ENCODE results near the gene UNC5CL. TPM values are rescaled to one million over a fixed set of nuclear protein-coding genes. Genes with fewer than 3 reads are reported as not detected.

UNC5CL gene, protein sequence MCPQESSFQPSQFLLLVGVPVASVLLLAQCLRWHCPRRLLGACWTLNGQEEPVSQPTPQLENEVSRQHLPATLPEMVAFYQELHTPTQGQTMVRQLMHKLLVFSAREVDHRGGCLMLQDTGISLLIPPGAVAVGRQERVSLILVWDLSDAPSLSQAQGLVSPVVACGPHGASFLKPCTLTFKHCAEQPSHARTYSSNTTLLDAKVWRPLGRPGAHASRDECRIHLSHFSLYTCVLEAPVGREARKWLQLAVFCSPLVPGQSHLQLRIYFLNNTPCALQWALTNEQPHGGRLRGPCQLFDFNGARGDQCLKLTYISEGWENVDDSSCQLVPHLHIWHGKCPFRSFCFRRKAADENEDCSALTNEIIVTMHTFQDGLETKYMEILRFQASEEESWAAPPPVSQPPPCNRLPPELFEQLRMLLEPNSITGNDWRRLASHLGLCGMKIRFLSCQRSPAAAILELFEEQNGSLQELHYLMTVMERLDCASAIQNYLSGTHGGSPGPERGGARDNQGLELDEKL
- total RNA-seq (3.0 TPM), polyA plus RNA-seq (ENCODE audit: insufficient read depth in 1 of 8, insufficient read length in 8 of 8, low replicate concordance in 1 of 8) (1 to 10 TPM; 2.2 to 9.8 (median 4.1) TPM)
- long read RNA-seq, donor 1 = 0 reads
- long read RNA-seq, donor 2 = 0 reads
- long read RNA-seq, donor 3 = 0 reads
- long read RNA-seq, donor 4 = 0 reads
- long read RNA-seq, donor 5 = 0 reads
- long read RNA-seq, donor 6 = 0 reads
- long read RNA-seq, donor 7 = 0 reads
- long read RNA-seq, donor 8 = 0 reads
- long read RNA-seq, donor 9 = 0 reads
- long read RNA-seq, donor 10 = 0 reads
- long read RNA-seq, donor 11 = 0 reads

DNA sequence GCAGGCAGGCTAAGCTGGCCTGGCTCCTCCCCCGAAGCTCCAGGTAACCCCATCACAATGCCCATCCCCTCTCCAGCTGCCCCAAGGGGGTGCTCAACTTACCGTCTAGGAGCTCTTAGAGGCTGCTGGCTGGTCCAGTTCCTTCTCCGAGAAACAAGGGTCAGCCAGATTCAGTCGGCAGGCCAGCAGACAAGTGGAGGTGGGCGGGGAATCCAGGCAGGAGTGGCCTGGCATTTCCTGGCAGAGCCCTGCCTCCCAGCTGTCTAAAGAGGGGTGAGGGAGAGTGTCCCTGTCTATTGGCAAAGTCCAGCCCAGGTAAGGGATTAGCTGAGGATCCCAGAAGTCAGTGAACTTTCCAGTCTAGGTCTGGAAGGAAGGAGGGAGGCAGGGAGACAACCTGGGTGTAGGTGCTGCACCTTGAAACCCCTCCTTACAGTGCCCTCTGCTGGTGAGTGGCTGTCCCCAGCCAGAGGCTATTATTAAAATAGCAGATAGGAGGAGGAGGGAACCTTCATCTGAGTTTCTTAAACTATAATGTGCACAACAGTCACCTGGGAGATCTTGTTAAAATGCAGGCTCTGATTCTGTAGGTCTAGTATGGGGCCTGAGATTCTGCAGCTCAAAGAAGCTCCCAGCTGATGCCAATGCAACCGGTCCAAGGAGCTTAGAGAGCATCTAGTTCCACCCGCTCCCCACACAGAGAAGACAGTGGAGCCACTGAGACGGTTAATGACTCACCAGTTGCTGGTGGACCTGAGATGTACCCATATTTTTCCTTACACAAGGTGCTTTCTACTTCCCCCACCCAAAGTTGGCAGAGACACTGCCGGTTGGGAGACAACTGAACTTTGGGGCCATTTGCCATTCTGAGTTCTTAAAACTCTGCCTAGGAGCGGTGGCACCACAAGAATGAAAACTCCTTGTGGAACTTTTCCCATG, at the start of gene UNC5CL:
UNC5CL (minus strand) TSS at position 162 of the 939 bp plus-strand sequence. CDS start 4,147 bp downstream, outside the sequence.
- DNase-seq = no peak
- Histone ChIP-seq H3K4me3 (ENCODE audit: low read length) (no peak within 1 kb of the TSS), H3K27ac (ENCODE audit: low read length) (no peak within 1 kb of the TSS), H3K4me1 (ENCODE audit: control insufficient read depth, insufficient read depth, low read length) (peaks cover 27% of the 10 kb centered on the region), H3K9me3 (replicated peaks; ENCODE audit: control insufficient read depth, low read depth, low read length) (no peaks in the 10 kb centered on the region), H3K36me3 (ENCODE audit: control insufficient read depth, insufficient read depth, low read length) (no peaks in the 10 kb centered on the region), H3K27me3 (ENCODE audit: control insufficient read depth, insufficient read depth, low read length) (no peaks in the 10 kb centered on the region)
- WGBS (ENCODE audit: insufficient coverage) = 55% methylated on average over 7 of the region's 10 CpGs

DNA sequence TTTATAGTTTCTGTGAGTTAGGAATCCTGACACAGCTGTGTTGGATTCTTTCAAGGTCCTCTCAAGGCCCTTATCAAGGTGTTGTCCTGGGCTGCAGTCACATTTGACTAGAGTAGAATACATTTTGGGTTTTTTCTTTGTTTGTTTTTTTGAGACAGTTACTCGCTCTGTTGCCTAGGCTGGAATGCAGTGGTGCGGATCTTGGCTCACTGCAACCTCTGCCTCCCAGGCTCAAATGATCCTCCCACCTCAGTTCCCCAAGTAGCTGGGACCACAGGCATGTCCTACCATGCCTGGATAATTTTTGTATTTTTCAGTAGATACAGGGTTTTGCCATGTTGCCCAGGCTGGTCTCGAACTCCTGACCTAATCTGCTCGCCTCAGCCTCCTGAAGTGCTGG, 49.4 kb upstream of the UNC5CL start:
- H3K27me3 ChIP-seq (ENCODE audit: control insufficient read depth, insufficient read depth, low read length) = no peaks in the 10 kb centered on the region
- no peak overlapping the region for H3K4me3 ChIP-seq (ENCODE audit: low read length)
- peaks cover 49% of the 10 kb centered on the region for H3K36me3 ChIP-seq (ENCODE audit: control insufficient read depth, insufficient read depth, low read length)
- H3K9me3 ChIP-seq (replicated peaks; ENCODE audit: control insufficient read depth, low read depth, low read length) = no peaks in the 10 kb centered on the region
- no peak overlapping the region for H3K27ac ChIP-seq (ENCODE audit: low read length)
- DNase-seq = no peak
- no CpG with 5 or more reads among the region's 4 CpGs for WGBS (ENCODE audit: insufficient coverage)
- H3K4me1 ChIP-seq (ENCODE audit: control insufficient read depth, insufficient read depth, low read length) = no peaks in the 10 kb centered on the region

DNA sequence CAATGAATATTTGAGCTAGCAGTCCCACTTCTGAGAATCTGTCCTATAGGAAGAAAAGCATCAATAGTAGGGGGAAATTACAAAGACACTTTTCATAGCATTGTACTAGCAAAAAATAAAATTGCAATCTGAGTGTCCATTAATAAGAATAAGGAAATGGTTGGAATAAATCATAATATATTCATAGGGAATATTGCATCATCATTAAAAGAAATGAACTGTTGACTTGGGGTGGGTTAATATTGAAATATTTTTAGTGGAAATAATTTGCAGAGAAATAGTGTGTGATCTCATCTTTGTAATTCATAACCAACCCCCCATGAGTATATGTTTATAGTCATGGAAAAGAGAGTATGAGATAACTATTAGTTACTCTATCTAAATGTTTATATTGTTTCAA, 46.2 kb upstream of the UNC5CL start:
- Histone ChIP-seq H3K4me3 (ENCODE audit: low read length) (no peak overlapping the region), H3K36me3 (ENCODE audit: control insufficient read depth, insufficient read depth, low read length) (peaks cover 28% of the 10 kb centered on the region), H3K27me3 (ENCODE audit: control insufficient read depth, insufficient read depth, low read length) (no peaks in the 10 kb centered on the region), H3K9me3 (replicated peaks; ENCODE audit: control insufficient read depth, low read depth, low read length) (no peaks in the 10 kb centered on the region), H3K4me1 (ENCODE audit: control insufficient read depth, insufficient read depth, low read length) (no peaks in the 10 kb centered on the region), H3K27ac (ENCODE audit: low read length) (no peak overlapping the region)
- DNase-seq = no peak

DNA sequence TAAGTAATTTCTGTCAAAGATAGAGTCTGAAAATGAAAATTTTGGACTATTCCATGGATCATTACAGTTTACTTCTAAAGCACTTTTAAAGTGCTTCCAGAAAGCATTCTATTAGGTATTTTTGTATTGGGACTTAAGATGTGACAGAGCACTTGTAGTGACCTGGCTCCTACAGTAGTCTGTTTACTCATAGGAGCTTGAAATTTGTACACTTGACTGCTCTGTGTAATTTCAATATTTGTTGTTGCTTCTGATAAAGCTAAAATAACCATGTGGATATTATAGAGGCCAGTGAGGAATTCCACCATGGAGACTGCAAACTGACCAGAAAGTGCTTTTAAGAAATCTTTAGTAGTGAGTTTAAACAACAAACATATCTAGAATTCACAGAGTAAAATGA, 44.1 kb upstream of the UNC5CL start:
- no peak overlapping the region for H3K27ac ChIP-seq (ENCODE audit: low read length)
- no peaks in the 10 kb centered on the region for H3K27me3 ChIP-seq (ENCODE audit: control insufficient read depth, insufficient read depth, low read length)
- H3K4me1 ChIP-seq (ENCODE audit: control insufficient read depth, insufficient read depth, low read length) = no peaks in the 10 kb centered on the region
- H3K36me3 ChIP-seq (ENCODE audit: control insufficient read depth, insufficient read depth, low read length) = peaks cover 22% of the 10 kb centered on the region
- H3K9me3 ChIP-seq (replicated peaks; ENCODE audit: control insufficient read depth, low read depth, low read length) = no peaks in the 10 kb centered on the region
- no peak overlapping the region for H3K4me3 ChIP-seq (ENCODE audit: low read length)
- no peak for DNase-seq

DNA sequence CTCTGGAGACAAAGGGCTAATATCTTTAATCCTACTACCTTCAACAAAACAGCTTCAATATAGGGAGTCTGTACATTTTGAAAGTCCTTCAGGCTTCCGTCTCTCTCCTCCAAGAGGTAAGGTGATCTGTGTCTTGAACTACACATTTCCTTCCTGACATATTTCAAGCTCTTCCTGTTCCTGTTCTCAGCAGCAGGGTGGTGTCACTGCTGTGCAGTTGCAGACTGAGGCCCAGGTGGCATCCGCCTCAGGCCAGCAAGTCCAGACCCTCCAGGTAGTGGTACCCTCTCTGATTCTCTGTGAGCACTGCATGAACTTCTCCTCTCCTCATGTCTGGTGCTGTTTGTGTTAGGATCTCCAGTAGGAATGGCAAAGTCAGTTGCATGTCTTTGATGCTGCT, 41.6 kb upstream of the UNC5CL start:
- WGBS (ENCODE audit: insufficient coverage) = 100% methylated on average over 1 of the region's 2 CpGs
- no peaks in the 10 kb centered on the region for H3K9me3 ChIP-seq (replicated peaks; ENCODE audit: control insufficient read depth, low read depth, low read length)
- no peaks in the 10 kb centered on the region for H3K4me1 ChIP-seq (ENCODE audit: control insufficient read depth, insufficient read depth, low read length)
- no peak for DNase-seq
- H3K27me3 ChIP-seq (ENCODE audit: control insufficient read depth, insufficient read depth, low read length) = no peaks in the 10 kb centered on the region
- no peak overlapping the region for H3K4me3 ChIP-seq (ENCODE audit: low read length)
- no peak overlapping the region for H3K27ac ChIP-seq (ENCODE audit: low read length)
- H3K36me3 ChIP-seq (ENCODE audit: control insufficient read depth, insufficient read depth, low read length) = peaks cover 22% of the 10 kb centered on the region

DNA sequence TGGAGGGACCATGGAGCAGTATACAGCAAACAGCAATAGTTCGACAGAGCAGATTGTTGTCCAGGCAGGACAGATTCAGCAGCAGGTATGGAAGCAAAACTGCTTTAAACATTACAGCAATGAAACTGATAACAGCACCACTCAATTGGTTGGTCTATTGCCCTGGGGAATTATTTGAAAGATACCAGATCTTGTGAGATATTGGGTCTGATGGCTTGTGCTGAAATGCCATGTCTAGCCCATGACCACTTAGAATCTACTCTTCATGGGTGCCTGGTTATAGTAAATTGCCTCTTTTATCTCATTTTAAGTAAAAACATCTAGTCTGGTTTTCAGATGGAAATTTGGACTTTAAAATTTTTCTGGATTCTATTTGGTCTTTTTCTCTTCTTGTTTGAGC, 40.1 kb upstream of the UNC5CL start:
- Histone ChIP-seq H3K27ac (ENCODE audit: low read length) (no peak overlapping the region), H3K36me3 (ENCODE audit: control insufficient read depth, insufficient read depth, low read length) (peaks cover 17% of the 10 kb centered on the region), H3K27me3 (ENCODE audit: control insufficient read depth, insufficient read depth, low read length) (no peaks in the 10 kb centered on the region), H3K4me3 (ENCODE audit: low read length) (no peak overlapping the region), H3K4me1 (ENCODE audit: control insufficient read depth, insufficient read depth, low read length) (peaks cover 6% of the 10 kb centered on the region), H3K9me3 (replicated peaks; ENCODE audit: control insufficient read depth, low read depth, low read length) (no peaks in the 10 kb centered on the region)
- 100% methylated on average over 1 of the region's 1 CpG for WGBS (ENCODE audit: insufficient coverage)
- no peak for DNase-seq

DNA sequence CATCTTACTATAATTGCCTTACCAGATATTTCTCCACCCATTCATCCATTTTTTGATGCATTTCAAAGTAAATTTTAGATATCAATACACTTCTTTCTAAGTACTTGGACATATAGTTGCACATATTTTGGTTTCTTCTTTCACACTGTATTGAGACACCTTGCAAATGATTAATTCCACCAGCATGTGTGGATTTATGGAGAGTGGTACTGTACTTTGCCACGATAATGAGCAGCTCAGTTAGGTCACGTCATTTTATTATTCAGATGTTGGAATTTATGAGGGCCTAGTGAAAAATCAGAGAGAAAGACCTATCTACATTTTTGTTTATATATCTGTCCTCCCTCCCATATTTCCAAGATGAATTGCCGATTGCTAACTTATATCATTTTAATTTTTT, 39.1 kb upstream of the UNC5CL start:
- WGBS (ENCODE audit: insufficient coverage) = no CpG with 5 or more reads among the region's 3 CpGs
- Histone ChIP-seq H3K27me3 (ENCODE audit: control insufficient read depth, insufficient read depth, low read length) (no peaks in the 10 kb centered on the region), H3K4me1 (ENCODE audit: control insufficient read depth, insufficient read depth, low read length) (peaks cover 7% of the 10 kb centered on the region)

DNA sequence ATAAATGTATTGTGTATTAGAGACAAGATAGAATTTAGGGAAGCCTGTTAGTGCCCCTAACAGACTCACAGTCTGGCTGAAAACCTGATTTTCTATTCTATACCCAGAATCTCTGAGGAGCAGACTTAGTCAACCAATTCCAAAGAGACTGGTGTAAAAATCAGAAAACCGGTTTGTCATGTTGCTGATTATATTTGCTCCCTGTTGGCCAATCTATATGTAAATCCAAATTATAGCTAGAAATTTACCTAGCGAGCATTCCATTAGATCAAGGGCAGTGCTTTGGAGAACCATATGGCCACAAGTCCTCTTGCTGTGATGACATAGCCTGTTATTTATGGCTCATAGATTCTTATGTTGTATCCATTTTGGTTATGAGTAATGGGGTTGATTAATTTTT, 38.5 kb upstream of the UNC5CL start:
- H3K9me3 ChIP-seq (replicated peaks; ENCODE audit: control insufficient read depth, low read depth, low read length) = no peaks in the 10 kb centered on the region
- H3K27me3 ChIP-seq (ENCODE audit: control insufficient read depth, insufficient read depth, low read length) = no peaks in the 10 kb centered on the region
- H3K27ac ChIP-seq (ENCODE audit: low read length) = no peak overlapping the region
- peaks cover 14% of the 10 kb centered on the region for H3K36me3 ChIP-seq (ENCODE audit: control insufficient read depth, insufficient read depth, low read length)
- H3K4me3 ChIP-seq (ENCODE audit: low read length) = no peak overlapping the region
- no peak for DNase-seq
- peaks cover 7% of the 10 kb centered on the region for H3K4me1 ChIP-seq (ENCODE audit: control insufficient read depth, insufficient read depth, low read length)
- 80% methylated on average over 1 of the region's 2 CpGs for WGBS (ENCODE audit: insufficient coverage)

More for the DNA sequence above, 39.1 kb upstream of the UNC5CL start:
- Histone ChIP-seq H3K4me3 (ENCODE audit: low read length) (no peak overlapping the region), H3K9me3 (replicated peaks; ENCODE audit: control insufficient read depth, low read depth, low read length) (no peaks in the 10 kb centered on the region), H3K36me3 (ENCODE audit: control insufficient read depth, insufficient read depth, low read length) (peaks cover 14% of the 10 kb centered on the region), H3K27ac (ENCODE audit: low read length) (no peak overlapping the region)
- no peak for DNase-seq

DNA sequence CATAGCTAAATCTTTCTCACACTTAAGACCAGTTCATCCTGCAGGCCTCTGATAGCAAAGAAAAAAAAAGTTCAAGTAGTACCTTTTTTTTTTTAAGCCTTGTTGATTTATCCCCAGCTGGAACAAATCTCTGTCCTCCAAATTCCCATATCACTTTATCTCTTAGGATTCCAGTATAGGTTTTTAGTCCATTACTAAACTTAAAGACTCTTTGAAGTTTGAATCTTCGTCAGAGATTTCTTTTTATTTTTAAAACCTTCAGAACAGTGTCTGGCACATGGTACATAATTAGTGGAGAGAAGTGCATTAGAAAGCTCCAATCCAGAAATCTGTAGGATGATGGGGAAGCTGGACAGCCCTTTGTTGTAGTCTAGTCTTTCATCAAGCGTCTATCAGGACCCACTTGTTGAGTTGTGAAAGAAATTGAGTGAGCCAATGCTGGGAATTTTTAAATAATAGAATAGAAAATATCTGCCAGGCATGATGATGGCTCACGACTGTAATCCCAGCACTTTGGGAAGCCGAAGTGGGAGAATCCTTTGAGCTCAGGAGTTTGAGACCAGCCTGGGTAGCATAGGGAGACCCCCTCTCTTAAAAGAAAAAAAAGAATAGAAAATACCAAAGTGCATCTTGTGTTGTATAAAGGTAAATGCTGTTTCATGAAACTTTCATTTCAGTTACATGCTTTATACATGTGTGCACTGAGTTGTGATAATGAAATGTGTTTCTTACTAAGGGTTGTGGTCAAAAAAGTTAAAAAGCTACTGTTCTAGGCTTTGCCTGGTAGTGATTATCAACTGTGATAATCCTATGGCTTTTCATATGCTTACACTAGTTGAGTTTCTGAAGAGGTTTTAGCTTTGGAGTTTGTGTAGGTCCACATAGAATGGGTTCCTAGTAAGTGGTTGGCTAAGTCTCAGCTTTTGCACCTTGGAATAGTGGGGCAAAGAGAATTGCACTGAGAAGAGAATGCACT, 36.9 kb upstream of the UNC5CL start:
- Histone ChIP-seq H3K36me3 (ENCODE audit: control insufficient read depth, insufficient read depth, low read length) (peaks cover 13% of the 10 kb centered on the region), H3K27ac (ENCODE audit: low read length) (no peak overlapping the region), H3K27me3 (ENCODE audit: control insufficient read depth, insufficient read depth, low read length) (no peaks in the 10 kb centered on the region), H3K4me1 (ENCODE audit: control insufficient read depth, insufficient read depth, low read length) (peaks cover 10% of the 10 kb centered on the region), H3K4me3 (ENCODE audit: low read length) (no peak overlapping the region), H3K9me3 (replicated peaks; ENCODE audit: control insufficient read depth, low read depth, low read length) (no peaks in the 10 kb centered on the region)
- DNase-seq = no peak
- WGBS (ENCODE audit: insufficient coverage) = 43% methylated on average over 1 of the region's 4 CpGs

Measured in muscle of leg (tissue), 16 donors.